ENCODE results near the gene SLC15A1.

The SLC15A1 gene

DNA sequence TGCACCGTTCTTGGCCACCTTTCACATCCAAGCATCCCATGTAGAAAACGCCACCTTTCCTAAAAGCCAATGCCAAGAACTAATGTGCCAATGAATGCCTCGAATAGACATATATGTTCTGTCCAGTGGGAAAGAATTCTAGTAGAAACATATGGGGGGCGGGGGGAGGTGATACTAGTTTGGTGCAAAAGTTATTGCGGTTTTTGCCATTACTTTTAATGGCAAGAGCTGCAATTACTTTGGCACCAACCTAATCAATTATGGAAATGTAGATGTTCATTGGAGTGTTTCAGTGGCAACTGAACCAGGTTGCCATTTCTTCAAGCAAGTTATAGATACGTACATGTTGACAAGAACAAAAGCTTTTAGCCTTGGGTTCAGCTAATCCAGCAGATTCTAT, 34.6 kb downstream of the SLC15A1 start:
- TF ChIP-seq, protein P1, sequence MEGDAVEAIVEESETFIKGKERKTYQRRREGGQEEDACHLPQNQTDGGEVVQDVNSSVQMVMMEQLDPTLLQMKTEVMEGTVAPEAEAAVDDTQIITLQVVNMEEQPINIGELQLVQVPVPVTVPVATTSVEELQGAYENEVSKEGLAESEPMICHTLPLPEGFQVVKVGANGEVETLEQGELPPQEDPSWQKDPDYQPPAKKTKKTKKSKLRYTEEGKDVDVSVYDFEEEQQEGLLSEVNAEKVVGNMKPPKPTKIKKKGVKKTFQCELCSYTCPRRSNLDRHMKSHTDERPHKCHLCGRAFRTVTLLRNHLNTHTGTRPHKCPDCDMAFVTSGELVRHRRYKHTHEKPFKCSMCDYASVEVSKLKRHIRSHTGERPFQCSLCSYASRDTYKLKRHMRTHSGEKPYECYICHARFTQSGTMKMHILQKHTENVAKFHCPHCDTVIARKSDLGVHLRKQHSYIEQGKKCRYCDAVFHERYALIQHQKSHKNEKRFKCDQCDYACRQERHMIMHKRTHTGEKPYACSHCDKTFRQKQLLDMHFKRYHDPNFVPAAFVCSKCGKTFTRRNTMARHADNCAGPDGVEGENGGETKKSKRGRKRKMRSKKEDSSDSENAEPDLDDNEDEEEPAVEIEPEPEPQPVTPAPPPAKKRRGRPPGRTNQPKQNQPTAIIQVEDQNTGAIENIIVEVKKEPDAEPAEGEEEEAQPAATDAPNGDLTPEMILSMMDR (IDR thresholded peaks at IDR 0.05; ENCODE audit: low read length, missing control alignments), result no peak
- DNase-seq (ENCODE audit: low read depth), result no peak
- H3K4me3 ChIP-seq (replicated peaks; ENCODE audit: low read depth, low read length), result no peak overlapping the region

DNA sequence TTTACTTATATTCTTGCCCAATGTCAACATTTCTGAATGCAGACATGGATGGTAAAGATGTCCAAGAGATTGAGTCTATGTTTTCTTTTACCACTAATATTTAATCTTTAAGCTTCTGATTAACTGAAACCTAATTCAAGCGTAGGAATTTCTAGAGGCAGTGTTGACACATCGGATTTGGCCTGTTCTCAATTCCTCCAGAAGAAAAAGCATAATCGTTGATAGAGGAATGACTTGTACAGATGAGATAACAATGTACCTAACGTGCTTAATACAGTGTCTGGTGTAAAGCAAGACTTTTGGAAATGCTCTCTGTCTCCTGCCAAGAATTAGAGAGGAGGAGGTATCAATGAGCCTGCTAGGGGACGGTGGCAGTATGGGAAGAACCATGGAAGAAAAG, 35.2 kb downstream of the SLC15A1 start:
- TF ChIP-seq, protein P1 (IDR thresholded peaks at IDR 0.05; ENCODE audit: low read length, missing control alignments), result no peak
- DNase-seq (ENCODE audit: low read depth), result no peak
- H3K4me3 ChIP-seq (replicated peaks; ENCODE audit: low read depth, low read length), result no peak overlapping the region

DNA sequence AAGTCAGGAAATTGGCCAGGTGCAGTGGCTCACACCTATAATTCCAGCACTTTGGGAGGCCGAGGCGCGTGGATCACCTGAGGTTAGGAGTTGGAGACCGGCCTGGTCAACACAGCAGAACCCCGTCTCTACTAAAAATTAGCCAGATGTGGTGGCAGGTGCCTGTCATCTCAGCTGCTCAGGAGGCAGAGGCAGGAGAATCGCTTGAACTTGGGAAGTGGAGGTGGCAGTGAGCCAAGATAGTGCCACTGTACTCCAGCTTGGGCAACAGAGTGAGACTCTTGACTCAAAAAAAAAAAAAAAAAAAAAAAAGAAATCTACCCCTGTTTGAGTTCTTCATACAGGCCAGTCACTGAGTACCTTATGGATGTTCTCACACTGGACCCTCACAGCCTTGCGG, 42.0 kb downstream of the SLC15A1 start:
- TF ChIP-seq, protein P1 (IDR thresholded peaks at IDR 0.05; ENCODE audit: low read length, missing control alignments), result no peak
- H3K4me3 ChIP-seq (replicated peaks; ENCODE audit: low read depth, low read length), result no peak overlapping the region
- DNase-seq (ENCODE audit: low read depth), result no peak

DNA sequence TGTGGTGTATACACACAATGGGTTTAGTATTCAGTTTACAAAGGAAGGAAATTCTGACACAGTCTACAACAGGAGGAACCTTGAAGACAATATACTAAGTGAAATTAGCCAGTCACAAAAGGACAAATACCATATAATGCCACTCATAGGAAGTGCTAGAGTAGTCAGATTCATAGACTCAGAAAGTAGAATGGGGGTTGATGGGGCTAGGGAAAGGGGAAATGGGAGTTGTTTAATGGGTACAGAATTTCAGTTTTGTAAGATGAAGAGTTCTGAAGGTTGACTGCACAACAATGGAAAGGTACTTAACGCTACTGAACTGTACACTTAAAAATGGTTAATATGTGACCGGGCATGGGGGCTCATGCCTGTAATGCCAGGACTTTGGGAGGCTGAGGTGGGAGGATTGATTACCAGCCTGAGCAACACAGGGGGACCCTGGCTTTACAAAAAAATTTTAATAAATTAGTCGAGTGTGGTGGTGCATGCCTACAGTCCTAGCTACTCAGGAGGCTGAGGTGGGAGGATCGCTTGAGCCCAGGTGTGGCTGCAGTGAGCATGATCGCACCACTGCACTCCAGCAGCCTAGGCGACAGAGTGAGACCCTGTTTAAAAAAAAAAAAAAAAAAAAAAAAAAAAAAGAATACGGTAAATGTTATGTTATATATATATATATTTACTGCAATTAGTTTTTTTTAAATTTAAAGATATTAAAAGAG, 45.0 kb downstream of the SLC15A1 start:
- no peak overlapping the region for H3K4me3 ChIP-seq (replicated peaks; ENCODE audit: low read depth, low read length)
- TF ChIP-seq, protein P1 (IDR thresholded peaks at IDR 0.05; ENCODE audit: low read length, missing control alignments), result no peak
- no peak for DNase-seq (ENCODE audit: low read depth)

DNA sequence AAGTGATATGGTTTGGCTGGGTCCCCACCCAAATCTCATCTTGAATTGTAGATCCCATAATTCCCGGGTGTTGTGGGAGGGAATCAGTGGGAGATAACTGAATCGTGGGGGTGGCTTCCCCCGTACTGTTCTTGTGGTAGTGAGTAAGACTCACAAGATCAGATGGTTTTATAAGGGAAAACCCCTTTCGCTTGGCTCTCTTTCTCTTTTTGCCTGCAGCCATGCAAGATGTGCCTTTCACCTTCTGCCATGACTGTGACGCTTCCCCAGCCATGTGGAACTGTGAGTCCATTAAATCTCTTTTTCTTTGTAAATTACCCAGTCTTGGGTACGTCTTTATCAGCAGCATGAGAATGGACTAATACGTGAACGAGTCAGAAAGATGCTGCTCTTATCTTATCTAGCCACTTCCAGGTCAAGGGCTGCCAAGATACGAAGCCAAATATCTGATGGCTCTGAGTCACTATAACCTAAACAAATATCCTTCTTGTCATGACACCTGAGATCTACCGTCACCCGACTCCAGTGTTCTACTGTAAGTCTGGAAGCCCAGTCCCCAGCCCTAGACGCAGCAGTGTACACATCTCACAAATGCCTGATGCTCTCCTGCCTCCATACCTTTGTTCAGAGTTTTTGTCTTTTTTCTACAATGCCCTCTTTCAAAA, 45.9 kb downstream of the SLC15A1 start:
- peak; percentile 16 for DNase-seq (ENCODE audit: low read depth)
- H3K4me3 ChIP-seq (replicated peaks; ENCODE audit: low read depth, low read length), result no peak overlapping the region
- TF ChIP-seq, protein P1 (IDR thresholded peaks at IDR 0.05; ENCODE audit: low read length, missing control alignments), result no peak

DNA sequence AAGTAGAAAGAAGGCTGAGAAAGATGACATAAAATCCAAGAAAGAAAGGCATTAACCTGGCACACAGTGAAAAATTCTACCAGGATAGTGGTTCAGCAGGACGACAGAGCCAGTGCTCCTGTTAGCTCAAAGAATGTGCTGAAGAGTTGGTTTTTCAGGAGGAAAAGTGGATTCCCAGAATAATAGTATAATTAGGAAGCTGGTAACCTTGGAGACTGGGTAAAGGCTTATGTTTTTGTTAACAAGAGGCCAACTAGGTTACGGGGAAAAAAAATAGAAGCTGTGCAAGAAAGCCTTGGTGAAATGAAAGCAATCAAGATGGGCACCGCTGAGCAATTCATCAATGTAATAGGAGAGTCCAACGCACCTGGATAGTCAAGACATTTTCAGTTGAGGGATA, 54.7 kb downstream of the SLC15A1 start:
- DNase-seq (ENCODE audit: low read depth), result no peak
- H3K4me3 ChIP-seq (replicated peaks; ENCODE audit: low read depth, low read length), result no peak overlapping the region
- TF ChIP-seq, protein P1 (IDR thresholded peaks at IDR 0.05; ENCODE audit: low read length, missing control alignments), result no peak

All from fibroblast of pulmonary artery (primary cell).